ENCODE results near the gene ADGRG3.

The ADGRG3 gene

DNA sequence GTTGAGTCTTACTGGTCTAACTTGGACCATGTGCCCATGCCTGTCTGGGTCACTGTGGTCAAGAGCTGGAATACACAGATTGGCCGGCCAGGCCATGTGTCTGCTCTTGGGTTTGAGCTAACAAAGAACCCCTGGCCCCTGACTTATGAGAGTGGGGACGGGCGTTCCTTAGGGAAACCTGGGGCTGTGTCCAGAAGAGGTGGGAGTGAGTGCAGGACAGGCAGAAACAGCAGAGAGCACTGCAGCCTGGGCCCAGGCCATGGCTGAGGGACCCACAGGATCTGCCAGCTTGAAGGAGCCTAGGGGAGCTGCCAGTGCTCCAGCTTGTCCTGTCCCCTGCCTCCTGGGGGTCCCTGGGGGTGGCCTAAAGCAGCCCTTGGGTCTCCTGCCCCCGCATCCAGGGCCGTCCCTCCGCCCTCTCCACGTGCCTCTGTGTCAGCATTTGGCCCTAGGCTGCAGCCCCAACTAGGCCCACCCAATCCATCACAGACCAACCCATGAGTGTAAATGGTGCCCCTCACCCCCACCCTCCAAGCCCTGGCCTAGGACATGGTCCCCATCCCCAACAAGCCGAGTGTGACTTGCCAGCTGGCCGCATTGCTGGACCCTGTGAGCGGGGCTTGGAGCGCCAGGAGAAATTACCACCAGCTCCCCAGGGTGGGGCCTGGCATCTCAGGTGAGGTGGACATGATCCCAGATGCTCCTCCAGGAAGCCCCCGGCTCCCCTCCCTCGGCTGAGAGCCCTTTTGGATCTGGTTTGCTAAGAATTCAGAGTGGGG lies 14.0 kb downstream of the ADGRG3 start:
- DNase-seq: no peak

DNA sequence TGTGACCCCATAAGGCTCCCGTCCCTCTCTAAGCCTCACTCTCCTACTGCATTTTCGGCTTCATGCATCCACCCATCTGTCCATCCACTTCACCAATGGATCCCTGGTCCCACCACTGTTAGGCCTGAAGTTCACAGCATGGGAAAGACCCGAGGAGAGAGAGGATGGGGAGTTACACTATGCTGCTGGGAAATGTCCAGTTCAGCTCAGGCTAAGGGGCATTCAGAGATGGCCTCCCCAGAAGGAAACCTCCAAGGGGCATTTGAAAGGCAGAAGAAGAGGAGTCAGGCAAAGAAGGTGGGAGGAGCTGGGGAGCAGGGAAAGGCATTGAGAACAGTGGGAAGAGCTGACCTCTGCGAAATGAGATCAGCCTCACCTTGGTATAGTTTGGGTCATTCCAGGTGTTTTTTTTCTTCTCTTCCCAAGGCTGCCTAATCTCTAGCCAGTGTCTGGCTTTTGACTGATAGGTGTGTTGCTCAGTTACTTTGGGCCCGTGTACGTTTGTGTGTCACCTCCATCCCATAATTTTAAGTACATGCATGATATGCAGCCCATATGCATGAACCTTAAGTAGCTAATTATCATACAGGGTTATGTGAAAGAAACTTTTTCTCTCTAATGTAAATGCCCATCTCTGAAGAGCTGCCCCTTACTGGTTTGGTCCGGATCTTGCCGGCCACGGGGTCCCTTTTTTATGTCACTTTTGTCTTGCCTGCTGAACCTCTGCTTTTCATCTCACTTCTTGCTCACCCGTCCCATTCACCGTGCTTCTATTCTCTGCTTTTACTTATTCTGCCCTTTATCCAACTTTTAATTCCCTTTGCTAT lies 14.9 kb downstream of the ADGRG3 start:
- DNase-seq: no peak

DNA sequence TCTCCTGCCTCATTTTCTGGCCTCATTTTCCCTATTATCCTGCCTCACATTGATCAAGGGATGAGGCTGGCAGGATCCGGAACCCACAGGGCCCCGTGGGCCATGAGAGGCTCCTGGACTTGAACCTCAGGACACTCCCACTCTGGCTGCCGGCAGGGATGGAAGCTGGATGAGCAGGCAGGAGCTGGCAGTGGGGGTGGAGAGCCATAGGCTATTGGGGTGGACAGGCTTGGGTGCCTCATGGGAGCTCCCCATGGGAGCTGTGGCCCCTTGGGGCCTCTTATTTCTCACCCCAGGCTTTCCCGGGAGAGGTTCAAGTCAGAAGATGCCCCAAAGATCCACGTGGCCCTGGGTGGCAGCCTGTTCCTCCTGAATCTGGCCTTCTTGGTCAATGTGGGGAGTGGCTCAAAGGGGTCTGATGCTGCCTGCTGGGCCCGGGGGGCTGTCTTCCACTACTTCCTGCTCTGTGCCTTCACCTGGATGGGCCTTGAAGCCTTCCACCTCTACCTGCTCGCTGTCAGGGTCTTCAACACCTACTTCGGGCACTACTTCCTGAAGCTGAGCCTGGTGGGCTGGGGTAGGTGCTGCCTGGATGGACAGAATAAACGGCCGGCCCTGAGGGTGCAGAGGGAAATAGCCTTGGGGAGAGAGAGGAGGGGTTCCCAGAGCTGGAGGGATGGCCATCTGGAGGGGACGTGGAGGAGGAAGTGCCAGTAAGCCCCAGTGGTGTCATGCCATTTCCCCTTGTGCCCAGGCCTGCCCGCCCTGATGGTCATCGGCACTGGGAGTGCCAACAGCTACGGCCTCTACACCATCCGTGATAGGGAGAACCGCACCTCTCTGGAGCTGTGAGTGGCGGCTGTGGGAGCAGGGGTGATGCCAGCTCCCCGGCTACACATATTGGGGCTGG lies 15.8 kb downstream of the ADGRG3 start:
- no peak for DNase-seq

DNA sequence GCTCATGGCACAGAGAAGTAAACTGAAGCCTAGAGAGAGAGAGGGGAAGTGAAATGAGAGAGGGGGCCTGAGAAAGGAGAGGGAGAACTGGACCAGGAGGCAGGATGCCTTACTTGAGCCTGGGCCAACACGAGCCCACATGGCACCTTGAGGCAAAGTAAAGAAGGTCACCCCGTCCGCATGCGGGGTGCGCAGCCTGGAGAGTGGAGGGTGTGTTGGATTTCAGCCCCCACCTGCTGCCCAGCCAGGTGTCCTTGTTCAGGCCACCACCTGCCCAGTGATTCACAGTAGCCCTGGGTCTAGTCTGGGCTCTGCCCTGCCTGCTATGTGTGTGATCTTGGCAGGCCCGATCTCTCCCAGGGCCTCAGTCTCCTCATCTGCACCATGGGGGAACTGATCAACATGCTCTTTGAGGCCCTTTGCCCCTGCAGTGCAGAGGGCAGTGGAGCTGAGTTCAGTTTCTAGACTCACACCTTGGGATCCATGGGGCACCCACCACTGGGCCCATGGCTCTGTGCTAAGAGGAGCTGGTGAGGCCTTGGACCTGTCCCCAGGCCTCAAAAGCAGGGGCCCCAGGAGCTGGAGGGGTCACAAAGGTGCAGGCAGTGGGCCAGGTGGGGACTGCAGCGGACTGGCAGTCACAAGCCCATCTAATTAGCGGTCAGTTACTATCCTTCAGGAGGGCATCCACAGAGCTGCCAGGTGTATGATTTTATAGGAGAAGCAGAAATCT lies 16.7 kb downstream of the ADGRG3 start:
- no peak for DNase-seq

DNA sequence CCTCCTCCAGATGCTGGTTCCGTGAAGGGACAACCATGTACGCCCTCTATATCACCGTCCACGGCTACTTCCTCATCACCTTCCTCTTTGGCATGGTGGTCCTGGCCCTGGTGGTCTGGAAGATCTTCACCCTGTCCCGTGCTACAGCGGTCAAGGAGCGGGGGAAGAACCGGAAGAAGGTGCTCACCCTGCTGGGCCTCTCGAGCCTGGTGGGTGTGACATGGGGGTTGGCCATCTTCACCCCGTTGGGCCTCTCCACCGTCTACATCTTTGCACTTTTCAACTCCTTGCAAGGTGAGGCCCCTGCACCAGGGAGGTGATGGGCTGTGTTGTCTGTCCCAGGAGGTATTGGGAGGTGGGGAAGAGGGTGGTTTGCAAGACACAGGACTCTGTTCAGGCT lies 17.5 kb downstream of the ADGRG3 start:
- DNase-seq: no peak

DNA sequence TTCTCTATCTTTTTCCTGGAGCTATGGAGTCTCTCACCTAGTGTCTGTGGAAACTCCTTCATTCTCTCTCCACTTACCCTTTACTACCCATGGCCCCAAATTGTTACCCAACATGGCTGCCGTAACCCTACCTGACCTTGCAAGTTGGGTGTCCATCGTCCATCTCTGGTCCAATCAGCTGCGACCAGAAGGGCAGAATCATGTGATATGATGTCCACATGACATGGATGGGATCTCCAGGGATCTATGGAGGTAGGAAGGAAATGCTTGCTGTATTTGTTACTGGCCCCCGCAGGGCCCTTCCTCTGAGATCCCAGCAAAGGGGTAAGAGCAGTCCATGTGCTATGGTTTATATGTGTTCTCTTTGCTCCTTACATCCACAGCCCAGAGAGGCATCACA lies 18.5 kb downstream of the ADGRG3 start:
- no peak for DNase-seq

DNA sequence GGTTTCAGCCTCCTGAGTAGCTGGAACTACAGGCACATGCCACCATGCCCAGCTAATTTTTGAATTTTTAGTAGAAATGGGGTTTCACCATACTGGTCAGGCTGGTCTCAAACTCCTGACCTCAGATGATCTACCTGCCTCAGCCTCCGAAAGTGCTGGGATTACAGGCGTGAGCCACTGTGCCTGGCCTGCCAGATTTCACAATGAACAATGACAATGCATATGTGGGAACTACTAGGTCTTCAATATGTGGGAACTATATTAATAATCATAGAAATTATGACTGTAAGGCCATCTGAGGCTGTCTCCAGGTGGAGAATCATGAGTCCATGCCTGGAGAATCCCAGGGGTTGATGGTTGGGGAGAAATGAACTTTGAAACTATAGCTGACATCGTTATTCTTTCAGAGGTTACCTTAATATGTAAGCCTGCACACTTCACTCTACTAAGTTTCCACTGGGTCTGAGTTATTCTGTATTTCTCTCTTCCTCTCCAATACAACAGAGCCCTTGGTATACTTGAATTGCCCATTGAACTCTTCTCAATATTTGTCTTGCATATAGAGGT lies 19.3 kb downstream of the ADGRG3 start:
- no peak for DNase-seq

DNA sequence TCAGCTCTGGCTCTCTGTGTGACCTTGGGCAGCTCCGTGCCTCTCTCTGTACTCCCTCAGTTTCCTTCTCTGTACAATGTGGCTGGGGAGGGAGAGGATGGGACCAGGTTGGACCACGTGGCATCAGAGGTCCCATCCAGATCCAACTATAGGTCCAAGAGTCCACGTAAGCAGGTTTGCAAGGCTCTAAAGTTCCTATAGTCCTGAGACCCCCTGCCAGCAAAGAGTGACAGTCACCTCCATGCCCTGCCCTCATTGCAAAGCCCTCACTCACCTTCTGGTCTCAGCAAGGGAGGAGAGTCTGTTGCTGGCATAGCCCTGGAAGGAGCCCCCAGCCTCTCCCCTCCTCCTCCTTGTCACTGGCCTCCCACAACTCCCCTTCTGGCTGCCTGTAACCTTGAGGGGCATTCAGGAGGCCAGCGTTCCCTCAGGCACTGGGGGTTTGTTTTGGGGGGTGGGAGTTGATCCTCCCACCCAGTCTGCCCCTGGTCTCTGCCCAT lies 20.4 kb downstream of the ADGRG3 start:
- no peak for DNase-seq

DNA sequence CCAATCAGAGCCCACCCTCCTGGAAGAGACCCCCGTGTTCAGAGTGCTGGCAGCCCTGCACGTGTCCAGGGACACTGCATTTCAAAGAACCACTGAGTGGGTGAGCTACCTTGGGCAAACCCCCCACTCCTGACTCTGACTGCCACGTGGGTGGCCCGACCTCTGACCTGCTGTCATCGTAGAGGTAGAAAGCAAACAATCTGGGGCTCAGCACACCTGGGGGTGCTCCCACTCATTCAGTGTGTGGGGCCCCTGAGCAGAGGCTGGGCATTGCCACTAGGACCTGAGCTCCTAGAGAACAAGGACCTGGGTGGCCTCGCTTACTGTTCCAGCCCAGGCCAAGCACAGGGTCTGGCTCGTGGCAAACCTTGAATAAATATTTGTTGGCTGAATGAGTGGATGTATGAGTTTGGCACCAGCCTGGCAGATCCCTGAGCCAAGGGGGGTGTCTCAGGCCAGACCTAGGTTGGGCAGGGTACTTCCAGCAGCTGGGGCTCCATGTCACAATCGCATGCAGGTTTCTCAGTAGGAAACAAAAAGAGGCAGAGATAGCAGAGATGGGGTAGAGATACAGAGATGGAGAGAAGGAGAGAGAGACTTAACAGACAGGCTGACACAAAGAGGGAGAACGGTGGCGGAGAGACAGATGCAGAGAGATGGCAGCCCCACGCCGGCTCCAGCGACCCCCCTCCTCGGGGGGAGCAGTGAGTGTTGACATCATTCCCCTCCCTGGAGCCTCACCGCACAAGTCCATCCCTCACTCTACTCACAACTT lies 21.1 kb downstream of the ADGRG3 start:
- DNase-seq: no peak

DNA sequence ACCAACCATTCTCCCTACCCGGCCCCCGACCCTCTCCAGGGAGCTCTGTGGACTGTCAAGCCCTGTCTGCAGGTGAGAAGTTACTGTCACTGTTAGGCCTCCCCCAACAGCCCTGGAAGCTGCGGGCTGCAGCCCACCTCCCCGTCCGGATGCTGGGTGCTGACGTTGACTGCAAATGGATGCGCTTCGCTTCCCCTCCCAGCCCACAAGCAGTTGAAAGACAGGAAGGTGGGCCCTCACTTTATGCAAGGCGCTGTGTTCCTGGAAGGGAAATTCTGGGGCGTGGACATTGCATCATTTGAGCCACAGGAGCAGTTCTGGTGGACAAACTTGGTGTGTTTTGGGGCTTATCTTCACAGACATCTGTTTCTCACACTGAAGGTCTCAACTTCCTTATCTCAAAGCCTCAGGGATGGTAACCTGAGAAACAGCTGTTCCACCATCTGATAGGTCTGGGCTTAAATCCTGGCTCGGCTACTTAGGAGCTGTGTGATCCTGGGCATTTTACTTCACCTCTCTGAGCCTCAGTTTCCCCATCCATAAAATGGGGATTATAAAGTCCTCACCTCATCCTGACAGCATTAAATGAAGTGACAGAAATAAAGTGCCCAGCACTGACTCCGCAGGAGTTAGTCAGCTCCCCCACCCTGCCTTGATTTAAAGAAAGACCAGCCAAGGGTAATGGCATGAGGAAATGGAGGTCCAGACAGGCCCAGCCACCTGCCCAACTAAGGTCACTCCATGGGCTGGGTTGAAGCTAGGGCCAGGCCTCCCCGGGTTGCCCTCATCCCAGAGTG lies 21.9 kb downstream of the ADGRG3 start:
- DNase-seq: no peak

DNA sequence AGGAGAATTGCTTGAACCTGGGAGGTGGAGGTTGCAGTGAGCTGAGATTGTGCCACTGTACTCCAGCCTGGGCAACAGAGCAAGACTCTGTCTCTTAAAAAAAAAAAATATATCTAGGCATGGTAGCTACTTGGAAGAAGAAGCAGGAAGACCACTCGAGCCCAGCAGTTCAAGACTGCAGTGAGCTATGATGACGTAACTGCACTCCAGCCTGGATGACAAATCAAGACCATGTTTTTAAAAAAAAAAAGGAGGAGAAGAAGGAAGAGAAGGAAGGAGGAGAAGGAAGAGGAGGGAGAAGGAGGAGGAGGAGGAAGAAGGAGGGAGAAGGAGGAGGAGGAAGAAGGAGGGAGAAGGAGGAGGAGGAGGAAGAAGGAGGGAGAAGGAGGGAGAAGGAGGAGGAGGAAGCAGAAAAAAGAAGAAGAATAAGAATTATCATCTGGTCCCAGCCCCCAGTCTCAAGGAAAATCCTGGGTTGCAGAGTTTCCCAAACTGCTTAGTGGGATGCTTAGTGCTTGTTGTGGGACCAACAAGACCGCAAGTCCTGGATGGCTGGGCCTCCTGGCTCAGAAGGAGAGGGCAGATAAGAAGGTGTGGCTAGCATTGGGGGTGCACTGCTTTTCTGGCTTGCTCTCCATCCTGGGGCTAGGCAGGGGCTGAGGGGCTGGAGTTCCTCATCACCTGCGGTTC lies 22.8 kb downstream of the ADGRG3 start:
- no peak for DNase-seq

DNA sequence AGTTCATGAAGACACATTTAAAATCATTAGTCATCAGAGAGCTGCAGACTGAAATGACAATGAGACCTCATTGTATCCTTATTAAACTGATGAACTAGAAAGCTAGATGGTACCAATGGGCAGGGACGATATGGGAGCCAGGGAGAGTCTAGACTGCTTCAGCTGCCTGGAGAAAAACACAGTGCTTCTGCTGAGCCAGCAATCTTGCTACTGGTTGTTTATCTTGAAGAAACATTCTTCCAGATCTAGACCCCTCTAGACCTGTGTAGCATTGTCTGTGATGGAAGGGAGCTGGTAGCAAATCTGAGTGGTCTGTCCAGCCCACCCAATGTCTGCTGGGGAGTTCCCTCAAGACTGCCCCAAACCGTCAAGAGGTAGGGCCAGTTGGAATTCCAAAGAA lies 24.5 kb downstream of the ADGRG3 start:
- DNase-seq: no peak

DNA sequence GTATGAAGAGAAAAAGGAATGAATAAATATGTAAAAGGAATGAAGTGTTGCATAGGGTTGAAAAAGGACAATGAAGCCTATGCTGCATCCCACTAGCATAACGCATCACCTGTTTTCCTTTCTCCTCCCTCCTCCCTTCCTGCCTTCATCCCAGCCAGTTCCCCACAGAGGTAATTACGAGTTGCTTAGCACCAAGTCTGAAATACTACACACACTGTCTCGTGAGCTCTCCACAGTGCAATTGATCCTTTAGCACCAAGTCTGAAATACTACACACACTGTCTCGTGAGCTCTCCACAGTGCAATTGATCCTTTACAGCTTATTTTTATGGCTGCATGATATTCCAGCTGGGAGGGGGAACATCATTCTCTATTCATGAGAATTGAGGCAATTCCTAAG lies 25.4 kb downstream of the ADGRG3 start:
- DNase-seq: no peak

DNA sequence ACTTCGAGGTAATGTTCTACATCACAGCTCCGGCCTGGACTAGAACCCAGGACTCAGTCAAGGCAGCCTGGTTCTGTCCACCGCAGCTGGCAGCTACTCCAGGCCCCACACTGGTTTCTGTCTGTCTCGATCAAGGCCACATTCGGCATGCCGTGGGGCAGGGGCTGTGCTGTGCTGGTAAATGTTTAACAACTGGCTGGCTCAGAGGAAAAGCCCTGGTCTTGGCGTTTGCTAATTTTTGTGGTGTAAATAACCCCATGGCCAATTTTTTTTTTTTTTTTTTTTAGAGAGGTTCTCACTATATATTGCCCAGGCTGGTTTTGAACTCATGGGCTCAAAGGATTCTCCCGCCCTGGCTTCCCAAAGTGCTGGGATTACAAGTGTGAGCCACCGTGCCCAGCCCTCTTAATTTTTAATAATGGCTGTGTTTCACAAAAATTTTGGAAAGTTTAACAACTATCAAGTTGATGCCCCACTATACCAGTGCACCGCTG lies 26.2 kb downstream of the ADGRG3 start:
- no peak for DNase-seq

DNA sequence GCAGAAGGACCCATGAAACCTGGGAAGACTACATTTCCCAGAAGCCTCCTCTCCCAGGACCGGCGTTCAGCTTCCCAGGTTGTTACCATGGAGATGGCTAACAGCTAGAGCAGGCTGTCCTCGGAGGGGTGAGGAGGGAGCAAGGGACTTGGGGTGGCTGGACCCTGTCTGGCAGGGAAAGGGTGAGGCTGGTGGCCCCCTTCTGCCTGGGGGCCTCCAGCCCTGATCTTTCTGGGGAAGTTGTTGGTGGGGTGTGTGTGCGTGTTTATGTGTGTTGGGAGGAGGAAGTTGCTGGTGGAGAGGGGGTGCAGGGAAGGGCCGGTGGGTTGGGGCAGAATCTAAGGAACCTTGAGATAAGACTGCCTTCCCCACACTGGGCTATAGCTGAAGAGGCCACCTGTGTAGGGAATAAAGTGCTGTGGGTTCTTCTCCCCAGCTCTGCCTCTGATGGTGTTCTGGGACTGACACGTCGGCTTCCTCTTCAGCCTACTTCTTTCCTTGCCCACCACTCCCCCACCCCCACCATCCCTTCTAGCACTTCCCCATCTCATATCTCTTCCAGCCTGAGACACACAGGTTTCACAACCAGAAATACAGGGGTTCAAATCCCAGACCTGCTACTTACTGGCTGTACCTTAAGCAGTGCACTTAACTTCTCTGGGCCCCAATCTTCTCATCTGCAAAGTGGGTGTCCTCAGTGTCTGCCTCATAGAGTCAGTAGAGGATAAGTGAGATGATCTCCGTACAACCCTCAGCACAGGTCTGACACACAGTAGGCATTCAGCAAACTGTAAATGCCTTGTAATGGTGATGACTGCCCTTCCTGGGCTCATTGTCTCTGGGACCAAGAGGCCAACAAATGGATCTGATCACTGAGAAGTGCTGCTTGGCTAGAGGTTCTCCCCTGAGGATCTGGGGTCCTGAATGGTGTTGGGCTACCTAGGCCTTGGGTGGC lies 26.9 kb downstream of the ADGRG3 start, which contains the start of gene DRC7:
DRC7 (plus strand) TSS at position 82 of the 955 bp plus-strand sequence. CDS start 3,144 bp downstream, outside the sequence.
- no peak for DNase-seq

DNA sequence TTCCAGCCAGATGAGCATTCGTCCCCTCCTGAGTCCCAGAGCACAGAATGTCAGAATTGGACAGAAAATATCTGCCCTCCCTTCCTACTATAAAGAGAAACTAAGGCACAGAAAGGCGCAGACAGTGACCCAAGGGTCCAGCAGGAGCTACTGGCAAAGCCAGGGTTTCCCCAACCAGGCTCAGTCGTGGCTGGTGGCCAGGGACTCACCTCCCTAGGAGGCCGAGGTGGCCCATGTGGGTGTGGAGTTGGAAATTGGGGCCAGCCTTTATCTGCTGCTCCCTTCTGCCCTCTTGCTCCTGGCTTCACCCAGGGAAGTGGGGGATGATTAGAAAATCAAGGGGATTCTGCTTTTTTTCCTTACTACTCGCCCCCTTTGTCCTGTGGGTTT lies 27.6 kb downstream of the ADGRG3 start:
- DNase-seq: no peak

DNA sequence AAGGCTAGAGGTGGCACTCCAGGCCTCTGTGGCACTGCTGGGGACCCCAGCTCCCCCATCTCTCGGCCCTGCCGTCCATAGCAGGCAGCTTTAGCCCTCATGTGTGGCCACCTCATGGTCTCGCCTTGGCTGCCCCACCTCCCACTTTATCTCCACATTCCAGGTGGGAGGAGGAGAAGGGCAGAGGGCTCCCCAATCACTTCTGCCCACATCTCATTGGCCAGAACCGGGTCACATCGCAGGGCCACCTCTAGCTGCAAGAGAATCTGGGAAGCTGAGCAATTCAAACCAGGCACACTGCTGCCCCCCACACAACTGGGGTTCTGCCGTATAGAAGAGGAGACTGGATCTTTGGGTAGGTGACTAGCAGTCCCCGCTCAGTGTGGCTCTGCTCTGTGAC lies 28.1 kb downstream of the ADGRG3 start:
- DNase-seq: no peak

Measured in T-helper 9 cell (primary cell).